Esophagus muscularis mucosa (tissue), 4 donors: ENCODE results near the gene IL15RA.

ENCODE experiments used
- CTCF ChIP-seq, 3 experiments: fragments of 200-600 bp in 2 of 3; fragments of 450-650 bp in 1 of 3; sonication (generic) in 2 of 3; IDR thresholded peaks; one replicate each; pipeline ENCODE4 v1.5.1; 2017 to 2019; ENCODE audit warnings: antibody characterized with exemption in 3 of 3, mild to moderate bottlenecking in 2 of 3, moderate library complexity in 1 of 3
- EP300 ChIP-seq: sonication (generic); formaldehyde crosslinking; IDR thresholded peaks from one replicate; pipeline ENCODE4 v1.6.1; 2017; ENCODE audit warnings: antibody characterized with exemption
- POLR2A ChIP-seq: fragments of 450-650 bp; IDR thresholded peaks from one replicate; pipeline ENCODE4 v1.6.1; 2017; ENCODE audit warnings: antibody characterized with exemption, moderate library complexity, mild to moderate bottlenecking, low read depth
- POLR2AphosphoS5 ChIP-seq, 2 donors: sonication (generic); formaldehyde crosslinking; IDR thresholded peaks; one replicate each; pipeline ENCODE4 v1.6.1; 2017; ENCODE audit warnings: antibody characterized with exemption in 2 of 2

DNA sequence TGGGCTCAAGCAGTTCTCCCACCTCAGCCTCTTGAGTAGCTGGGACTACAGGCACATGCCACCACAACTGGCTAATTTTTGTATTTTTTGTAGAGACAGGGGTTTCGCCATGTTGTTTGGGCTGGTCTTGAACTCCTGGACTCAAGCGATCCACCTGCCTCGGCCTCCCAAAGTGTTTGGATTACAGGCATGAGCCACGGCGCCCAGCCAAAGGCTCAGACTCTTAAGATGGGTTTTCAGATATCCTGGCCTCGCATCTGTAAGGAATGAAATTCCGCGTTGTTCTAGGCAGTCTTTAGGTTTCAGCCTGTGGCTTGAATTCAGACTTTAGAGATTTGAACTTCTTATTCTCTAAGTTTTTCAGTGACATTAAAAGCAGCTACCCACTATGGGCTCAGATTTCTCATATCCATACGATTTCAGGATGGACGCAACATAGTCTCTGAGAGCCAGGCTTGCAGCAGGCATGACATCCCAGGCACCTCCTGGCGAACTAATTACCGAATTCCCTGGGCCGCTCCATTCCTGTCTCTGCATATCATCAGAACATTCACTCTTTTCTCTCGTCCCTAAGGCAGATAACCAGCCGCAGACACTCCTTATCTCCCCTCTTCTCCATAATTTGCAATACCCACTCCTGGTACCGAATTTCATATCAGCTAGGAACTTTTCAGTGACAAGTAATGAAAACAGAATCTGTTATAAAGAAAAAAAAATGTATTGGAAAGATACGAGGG is 29.7 kb downstream of the IL15RA start:
- TF ChIP-seq POLR2AphosphoS5 (IDR thresholded peaks at IDR 0.05) (no peak), CTCF (IDR thresholded peaks at IDR 0.05) (no peak), POLR2A (no peak), EP300 (no peak)
